ENCODE measurements around the gene LINGO1.

- TF ChIP-seq GATA2 (IDR thresholded peaks at IDR 0.05; ENCODE audit: low read depth, low read length) (no peak), GATA3 (IDR thresholded peaks at IDR 0.05; ENCODE audit: low read depth, low read length) (no peak)
Measured at GRCh38 chr15:77649017-77649416, 16.3 kb upstream of the LINGO1 start.

All from SH-SY5Y (cell line).